ENCODE results near the gene WDR87.

Gene WDR87

DNA sequence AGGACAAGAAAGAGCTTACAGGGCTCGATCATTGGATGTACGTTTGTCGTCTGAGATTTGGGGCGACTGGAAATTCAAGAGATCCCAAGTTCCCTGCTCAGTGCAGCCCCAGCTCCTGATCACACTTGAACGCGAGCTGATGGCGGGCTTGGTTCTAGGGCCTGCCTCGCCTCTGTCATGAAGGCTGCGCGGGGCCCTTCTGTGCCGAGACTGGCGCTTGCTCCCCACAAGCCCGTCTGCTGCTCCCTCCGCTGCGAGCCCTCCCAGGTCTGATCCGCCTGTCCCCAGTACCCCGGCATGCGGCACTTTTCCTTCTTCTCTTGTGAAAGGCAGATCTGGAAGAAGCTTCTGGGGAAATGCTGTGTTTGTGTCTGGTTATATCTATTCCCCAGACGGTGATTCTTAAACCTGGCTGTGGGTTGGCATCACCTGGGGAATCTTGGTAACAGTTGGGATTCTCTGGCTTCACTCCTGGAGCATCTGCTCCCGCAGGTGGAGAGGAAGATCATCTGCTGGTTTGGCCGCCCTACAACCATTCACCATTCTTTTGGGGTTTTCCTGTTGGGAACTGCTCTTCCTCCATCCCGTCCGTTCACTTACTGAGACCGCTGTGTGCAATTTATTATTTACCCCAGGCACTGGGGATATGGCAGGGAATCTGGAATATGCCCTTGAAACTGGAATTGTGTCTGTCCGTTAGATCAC lies 44.2 kb upstream of the WDR87 start:
- no peak for DNase-seq (ENCODE audit: low read depth)

DNA sequence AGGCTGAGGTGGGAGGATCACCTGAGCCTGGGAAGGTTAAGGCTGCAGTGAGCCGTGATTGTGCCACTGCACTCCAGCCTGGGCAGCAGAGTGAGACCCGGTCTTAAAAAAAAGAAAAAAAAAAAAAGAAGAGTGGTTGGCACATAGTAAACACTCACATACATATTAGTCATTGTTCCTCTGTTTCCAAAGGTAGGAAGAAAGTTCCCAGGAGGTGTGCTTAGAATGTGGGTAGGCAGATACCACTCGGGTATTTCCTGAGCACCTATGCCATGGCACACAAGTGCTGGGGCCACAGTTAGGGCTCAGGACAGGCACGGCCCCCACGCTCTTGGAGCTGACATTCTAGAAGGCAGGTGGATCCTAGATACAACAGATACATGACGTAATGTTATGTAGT lies 42.0 kb upstream of the WDR87 start:
- no peak for DNase-seq (ENCODE audit: low read depth)
- no peak for TF ChIP-seq CTCF (IDR thresholded peaks at IDR 0.05; ENCODE audit: low read length, missing control alignments)
- no peak overlapping the region for H3K4me3 ChIP-seq (replicated peaks; ENCODE audit: low read depth, low read length)

More for the DNA sequence above, 44.2 kb upstream of the WDR87 start:
- no peak for TF ChIP-seq CTCF (IDR thresholded peaks at IDR 0.05; ENCODE audit: low read length, missing control alignments)
- H3K4me3 ChIP-seq (replicated peaks; ENCODE audit: low read depth, low read length): no peak overlapping the region

- DNase-seq (ENCODE audit: low read depth): no peak
- no peak for TF ChIP-seq CTCF (IDR thresholded peaks at IDR 0.05; ENCODE audit: low read length, missing control alignments)
- no peak overlapping the region for H3K4me3 ChIP-seq (replicated peaks; ENCODE audit: low read depth, low read length)
Observed at GRCh38 chr19:37947778-37948177, 41.4 kb upstream of the WDR87 start.

DNA sequence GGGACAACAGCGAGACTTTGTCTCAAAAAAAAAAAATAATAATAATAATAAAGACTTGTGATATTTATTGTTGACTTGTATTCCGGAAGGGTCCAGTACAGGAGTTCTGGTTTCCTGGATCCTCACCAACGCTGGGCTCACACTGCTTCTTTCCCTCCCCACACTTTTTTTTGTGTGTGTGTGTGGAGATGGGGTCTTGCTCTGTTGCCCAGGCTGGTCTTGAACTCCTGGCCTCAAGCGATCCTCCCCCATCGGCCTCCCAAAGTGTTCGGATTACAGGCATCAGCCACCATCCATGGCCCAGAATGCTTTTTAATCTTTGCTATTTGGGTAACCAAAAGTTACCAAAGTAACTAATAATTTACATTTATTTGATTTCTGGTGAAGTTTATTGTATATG lies 39.7 kb upstream of the WDR87 start:
- no peak overlapping the region for H3K4me3 ChIP-seq (replicated peaks; ENCODE audit: low read depth, low read length)
- DNase-seq (ENCODE audit: low read depth): no peak
- TF ChIP-seq CTCF (IDR thresholded peaks at IDR 0.05; ENCODE audit: low read length, missing control alignments): no peak

- no peak for DNase-seq (ENCODE audit: low read depth)
- TF ChIP-seq CTCF (IDR thresholded peaks at IDR 0.05; ENCODE audit: low read length, missing control alignments): no peak
- no peak overlapping the region for H3K4me3 ChIP-seq (replicated peaks; ENCODE audit: low read depth, low read length)
Observed at GRCh38 chr19:37943480-37943879, 37.1 kb upstream of the WDR87 start.

DNA sequence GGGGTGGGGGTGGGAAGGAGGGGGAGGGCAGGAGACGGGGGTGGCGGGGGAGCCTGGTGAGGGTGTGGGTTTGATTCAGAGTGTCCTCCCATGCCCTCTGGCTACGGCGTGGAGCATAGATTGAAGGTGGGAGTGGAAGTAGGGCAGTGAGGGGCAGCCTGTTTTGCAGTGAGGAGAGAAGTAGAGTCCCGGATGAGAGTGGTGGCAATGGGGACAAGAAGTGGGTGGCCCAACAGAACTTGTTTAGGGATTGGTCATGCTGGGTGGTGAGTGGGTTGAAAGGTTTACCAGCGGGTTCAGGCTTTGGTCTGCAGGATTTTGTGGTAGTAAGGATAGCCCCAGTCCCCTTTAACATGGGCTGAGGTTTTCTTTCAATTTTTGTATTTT lies 36.1 kb upstream of the WDR87 start:
- no peak for TF ChIP-seq CTCF (IDR thresholded peaks at IDR 0.05; ENCODE audit: low read length, missing control alignments)
- no peak overlapping the region for H3K4me3 ChIP-seq (replicated peaks; ENCODE audit: low read depth, low read length)
- DNase-seq (ENCODE audit: low read depth): no peak
